Uterus (tissue), 2 donors: ENCODE results near the gene SKA1.

ENCODE experiments used
- CTCF ChIP-seq, 4 experiments: fragments of 200-600 bp in 2 of 4; fragments of 450-650 bp in 2 of 4; sonication (generic) in 2 of 4; IDR thresholded peaks; one replicate each; pipeline ENCODE4 v1.5.1; 2016 to 2019; ENCODE audit warnings: antibody characterized with exemption in 4 of 4, mild to moderate bottlenecking in 2 of 4, moderate library complexity in 1 of 4
- POLR2A ChIP-seq, 2 donors: fragments of 450-650 bp; IDR thresholded peaks; one replicate each; pipeline ENCODE4 v1.6.1; 2016; ENCODE audit warnings: antibody characterized with exemption in 2 of 2, mild to moderate bottlenecking in 1 of 2, moderate library complexity in 1 of 2

GRCh38 chr18:50398947-50399346 is 24.1 kb downstream of the SKA1 start:
- TF ChIP-seq CTCF (IDR thresholded peaks at IDR 0.05), result no peak
- TF ChIP-seq POLR2A (IDR thresholded peaks at IDR 0.05), result no peak
